HG03342 (cell line): ENCODE results near the gene RB1.
"Not testable (repeated sequence)": the region's sequence is repeated elsewhere in the genome, so short reads cannot be mapped to it uniquely, and the experiment has no call there.

ENCODE experiments used
- ATAC-seq: cut with Tn5 transposase; IDR thresholded peaks from one replicate; pipeline ENCODE4 v1.9.1; 2021; ENCODE audit warnings: mild to moderate bottlenecking, moderate library complexity; ENCODE audit not compliant: unreplicated experiment

The RB1 gene

GRCh38 chr13:48448285-48448958 lies 144.9 kb downstream of the RB1 start:
- no peak for ATAC-seq

DNA sequence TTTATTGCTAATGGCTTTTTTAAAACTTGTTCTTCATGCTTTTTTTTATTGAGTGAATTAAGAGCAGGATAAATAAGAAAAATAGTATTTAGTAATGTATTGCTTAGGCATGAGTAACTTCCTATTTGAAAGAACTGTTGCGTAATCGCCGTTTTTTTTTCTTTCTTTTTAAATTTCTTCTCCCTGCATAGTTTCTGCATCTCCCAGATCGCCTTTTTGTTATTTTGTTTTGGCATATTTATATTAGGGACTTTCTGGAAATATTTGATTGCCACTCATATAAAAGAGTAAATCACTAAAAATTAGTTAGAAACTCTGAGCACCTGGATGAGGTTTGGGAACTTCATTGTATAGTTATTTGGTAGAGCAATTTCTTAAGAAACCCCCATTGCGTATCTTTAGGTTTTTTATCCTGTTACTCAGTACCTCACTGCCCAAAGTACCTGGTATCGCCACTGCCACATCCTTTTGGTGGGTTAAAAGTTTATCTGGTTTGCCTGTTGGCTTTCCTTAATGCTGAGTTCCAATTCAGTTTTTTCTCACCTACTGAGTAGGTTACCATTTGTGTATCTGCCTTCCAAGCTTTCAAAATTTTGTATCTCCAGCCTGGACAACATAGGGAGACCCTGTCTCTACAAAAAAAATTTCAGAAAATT lies 145.5 kb downstream of the RB1 start:
- no peak for ATAC-seq

DNA sequence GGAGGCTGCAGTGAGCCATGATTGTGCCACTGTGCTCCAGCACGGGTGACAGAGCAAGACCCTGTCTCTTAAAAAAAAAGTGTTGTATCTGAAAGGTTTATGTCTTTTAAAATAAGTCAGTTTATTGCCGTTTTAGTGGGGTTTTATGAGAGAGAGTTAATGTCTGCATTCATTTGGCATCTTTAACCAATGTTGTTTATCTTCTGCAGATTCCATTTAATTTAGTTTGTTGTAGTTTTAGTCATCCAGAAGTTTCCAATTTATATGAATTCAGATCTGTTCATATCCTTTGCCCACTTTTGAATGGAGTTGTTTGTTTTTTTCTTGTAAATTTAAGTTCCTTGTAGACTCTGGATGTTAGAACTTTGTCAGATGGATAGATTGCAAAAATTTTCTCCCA lies 146.1 kb downstream of the RB1 start:
- ATAC-seq = no peak

- not testable (repeated sequence) for ATAC-seq
Measured at GRCh38 chr13:48451196-48451595, 147.6 kb downstream of the RB1 start.

DNA sequence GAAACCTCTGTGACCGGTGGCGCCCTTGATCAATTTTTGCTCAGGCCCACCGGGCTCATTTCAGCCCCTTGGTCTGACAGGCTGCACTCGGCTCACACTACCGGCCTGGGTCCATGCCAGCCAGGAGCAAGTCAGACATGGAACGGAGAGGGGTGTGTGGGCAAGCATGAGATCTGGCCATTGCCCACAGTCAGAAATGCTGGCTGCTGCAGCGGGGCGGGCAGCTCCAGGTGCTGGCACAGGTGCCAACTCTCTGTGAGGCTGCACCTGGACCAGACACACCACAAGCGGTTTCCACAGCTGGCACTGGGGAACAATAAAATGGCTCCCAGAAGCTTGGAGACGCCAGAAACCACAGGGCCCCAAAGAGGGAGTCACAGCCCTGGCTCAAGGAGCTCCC lies 153.0 kb downstream of the RB1 start:
- ATAC-seq = no peak

DNA sequence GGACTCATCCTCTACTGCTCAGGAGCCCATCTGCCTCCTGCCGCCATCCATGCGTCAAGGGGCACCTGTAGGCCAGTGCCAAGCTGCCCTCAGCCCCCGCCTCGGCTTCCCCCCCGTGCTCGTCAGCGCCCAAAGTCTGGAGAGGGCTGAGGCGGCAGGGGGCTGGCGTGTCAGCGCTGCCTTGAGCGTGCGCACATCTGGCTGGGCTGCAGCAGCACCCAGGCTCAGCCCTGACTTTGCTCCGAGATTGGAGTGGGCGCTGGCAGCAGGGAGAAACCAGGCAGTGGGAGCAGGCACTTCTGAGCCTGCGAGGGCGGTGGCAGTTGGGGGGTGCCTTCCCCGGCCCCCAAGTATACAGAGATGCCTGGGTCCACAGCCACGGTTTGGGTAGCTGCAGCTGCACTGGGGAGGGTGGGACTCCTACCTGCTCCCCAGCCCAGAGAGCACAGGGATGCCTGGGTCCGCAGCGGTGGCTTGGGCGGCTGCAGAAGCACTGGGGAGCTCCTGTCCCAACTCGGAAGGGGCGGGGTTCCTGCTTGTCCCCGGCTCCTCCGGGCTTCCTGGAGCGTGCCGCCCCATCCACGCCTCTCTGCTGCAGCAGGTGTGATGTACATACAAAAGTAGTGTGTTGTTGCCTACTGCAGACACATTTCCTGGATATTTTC lies 154.2 kb downstream of the RB1 start:
- ATAC-seq = no peak

GRCh38 chr13:48475230-48475629 lies 171.7 kb downstream of the RB1 start:
- no peak for ATAC-seq

DNA sequence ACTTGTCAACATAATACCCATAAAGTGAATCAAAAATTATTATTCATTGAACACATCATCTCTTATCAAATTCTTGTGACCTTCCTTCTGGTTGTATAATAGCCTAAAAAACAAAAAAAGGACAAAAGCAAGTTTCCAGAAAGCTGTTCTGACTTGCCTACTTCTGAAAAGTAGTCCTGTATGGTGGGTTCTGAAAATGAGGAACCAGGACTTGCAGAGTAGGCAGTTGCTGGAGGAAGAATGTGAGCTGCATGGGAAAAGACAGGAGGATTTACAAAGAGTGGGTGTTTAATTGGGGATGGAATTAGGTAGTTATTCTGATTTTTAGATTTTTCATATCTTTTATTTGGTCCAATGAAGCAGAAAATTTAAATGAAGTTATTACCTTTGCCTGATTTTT lies 172.7 kb downstream of the RB1 start:
- ATAC-seq = no peak

- ATAC-seq = no peak
Measured at GRCh38 chr13:48476686-48477085, 173.1 kb downstream of the RB1 start.

GRCh38 chr13:48477191-48477855 lies 173.8 kb downstream of the RB1 start:
- no peak for ATAC-seq

GRCh38 chr13:48478391-48478790 lies 174.8 kb downstream of the RB1 start:
- no peak for ATAC-seq

GRCh38 chr13:48483575-48483974 lies 180.0 kb downstream of the RB1 start:
- ATAC-seq = no peak

DNA sequence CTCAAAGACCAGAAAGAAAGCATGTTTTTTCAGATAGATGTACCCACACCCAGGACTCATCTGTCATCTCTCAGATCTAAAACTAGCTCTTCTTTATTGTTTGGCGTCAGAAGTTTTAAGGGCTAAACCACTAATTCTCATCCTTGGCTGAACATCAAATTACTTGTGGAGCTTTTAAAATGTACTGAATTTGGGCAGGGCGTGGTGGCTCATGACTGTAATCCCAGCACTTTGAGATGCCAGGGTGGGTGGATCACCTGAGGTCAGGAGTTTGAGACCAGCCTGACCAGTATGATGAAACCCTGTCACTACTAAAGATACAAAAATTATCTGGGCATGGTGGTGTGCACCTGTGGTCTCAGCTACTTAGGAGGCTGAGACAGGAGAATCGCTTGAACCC lies 181.9 kb downstream of the RB1 start:
- no peak for ATAC-seq

DNA sequence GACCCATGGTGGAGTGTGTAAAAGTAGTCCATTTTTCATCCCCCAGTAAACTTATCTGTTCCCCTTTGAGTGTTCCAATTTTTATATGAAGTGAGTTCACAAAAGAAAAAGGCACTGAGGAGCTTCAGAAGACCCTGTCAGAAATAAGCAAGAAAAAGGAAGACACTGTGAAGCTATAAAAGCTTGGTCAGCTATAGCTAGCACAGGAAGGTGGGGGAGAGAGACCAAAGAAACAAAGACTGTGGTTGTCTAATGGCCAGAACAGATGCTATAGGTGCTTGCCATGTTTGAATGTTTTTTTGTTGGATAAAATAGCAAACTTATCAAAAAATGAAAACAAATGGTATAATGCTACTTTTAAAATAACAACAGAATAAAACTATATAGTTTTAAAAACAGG lies 182.8 kb downstream of the RB1 start:
- no peak for ATAC-seq

GRCh38 chr13:48486836-48487235 lies 183.3 kb downstream of the RB1 start:
- ATAC-seq = no peak

DNA sequence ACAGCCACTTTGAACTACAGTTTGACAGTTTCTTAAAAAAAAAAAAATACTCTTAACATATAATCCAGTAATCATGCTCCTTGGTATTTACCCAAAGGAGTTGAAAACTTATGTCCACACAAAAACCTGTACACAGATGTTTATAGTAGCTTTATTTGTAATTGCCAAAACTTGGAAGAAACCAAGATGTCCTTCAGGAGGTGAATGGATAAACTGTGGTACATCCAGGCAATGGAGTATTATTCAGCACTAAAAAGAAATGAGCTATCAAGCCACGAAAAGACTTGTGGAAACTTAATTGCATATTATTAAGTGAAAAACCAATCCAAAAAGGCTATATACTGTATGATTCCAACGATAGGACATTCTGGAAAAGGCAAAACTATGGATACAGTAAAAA lies 184.4 kb downstream of the RB1 start:
- no peak for ATAC-seq

GRCh38 chr13:48488995-48489394 lies 185.4 kb downstream of the RB1 start:
- ATAC-seq = no peak

DNA sequence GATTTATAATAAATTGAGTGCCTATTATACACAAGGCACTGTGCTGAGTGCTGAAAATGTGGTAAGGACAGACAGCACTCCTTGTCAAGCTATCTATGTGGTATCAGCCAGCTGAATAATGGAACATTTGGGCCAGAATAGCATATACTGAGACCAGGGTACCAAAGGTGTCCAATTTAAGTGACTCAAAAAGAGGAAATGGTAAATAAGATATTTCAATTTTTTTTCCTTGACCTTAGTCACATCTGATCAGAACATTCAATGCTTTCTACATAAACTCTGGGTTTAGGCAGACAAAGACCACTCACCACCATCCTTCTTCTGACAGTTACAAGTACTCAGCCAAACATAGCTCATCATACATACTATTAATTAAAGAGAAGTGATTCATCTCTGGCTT lies 186.1 kb downstream of the RB1 start:
- no peak for ATAC-seq

GRCh38 chr13:48490241-48490640 lies 186.7 kb downstream of the RB1 start:
- ATAC-seq = no peak

DNA sequence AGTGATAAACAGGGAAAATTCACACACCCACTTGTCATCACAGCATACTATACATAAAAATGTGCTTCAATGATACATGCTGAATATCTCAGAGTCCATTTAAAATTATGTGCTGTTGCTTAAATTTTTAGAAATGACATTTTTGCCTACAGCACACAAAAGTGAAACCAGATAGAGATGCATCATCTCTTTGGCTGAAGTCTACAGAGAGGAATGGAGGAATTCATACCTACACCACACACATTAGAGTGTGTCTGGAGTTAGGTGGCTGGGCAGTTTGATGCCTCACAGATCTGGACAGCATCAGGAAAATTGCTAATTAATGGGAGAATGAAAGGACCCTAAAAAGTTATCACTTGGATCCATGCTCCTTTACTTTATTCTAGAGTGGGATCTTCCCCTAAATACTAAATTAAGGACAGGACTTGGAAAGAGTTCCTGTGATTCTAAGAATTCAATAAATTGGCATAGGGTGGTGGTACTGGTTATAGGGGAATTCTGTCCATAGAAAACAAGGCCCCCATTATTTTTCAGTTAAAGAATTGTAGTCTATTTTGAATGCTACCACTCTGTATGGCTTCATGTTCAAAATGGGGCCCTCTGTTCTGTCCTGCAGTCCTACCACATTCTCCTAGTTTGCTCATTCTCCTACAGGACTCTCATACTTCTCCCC lies 188.0 kb downstream of the RB1 start:
- no peak for ATAC-seq

GRCh38 chr13:48492096-48492440 lies 188.5 kb downstream of the RB1 start:
- ATAC-seq = peak; percentile 53
